H1 (cell line): Measurements from ENCODE around the gene KIAA0513. TPM values are rescaled to one million over a fixed set of nuclear protein-coding genes. Genes with fewer than 3 reads are reported as not detected.

Experiments used
- CTCF ChIA-PET: fragments of 300-600 bp; sonication (Branson Sonifier 250); formaldehyde crosslinking; loops from one replicate; lab custom pipeline; 2021; ENCODE audit not compliant: partially characterized antibody; lab: Charles Lee
- POLR2A ChIA-PET: fragments of 300-600 bp; sonication (Branson Sonifier 250); formaldehyde crosslinking; loops from one replicate; lab custom pipeline; 2021; ENCODE audit warnings: inconsistent platforms; ENCODE audit not compliant: partially characterized antibody; lab: Charles Lee
- DNase-seq, 2 experiments: peaks; one replicate each; pipeline versions ENCODE4 v3.0.0 to v3.0.0-alpha.2; 2010 to 2022; ENCODE audit warnings: low spot score in 2 of 2, low read depth in 1 of 2, mixed read lengths in 1 of 2
- FAIRE-seq: peaks from 2 replicates; lab custom pipeline; 2011; peaks lifted over from hg19 to GRCh38; lab: Jason Lieb, UNC
- H2AFZ ChIP-seq: 2 replicates; pipeline ENCODE4 v1.8.1; 2012; ENCODE audit warnings: low read length, inconsistent platforms
- H2AK5ac ChIP-seq: 2 replicates; pipeline ENCODE4 v1.6.1; 2013; ENCODE audit warnings: low read depth, low read length
- H2BK120ac ChIP-seq: replicated peaks from 2 replicates; pipeline ENCODE3; 2013; ENCODE audit warnings: low read depth, low read length, inconsistent platforms
- H2BK12ac ChIP-seq: 2 replicates; pipeline ENCODE4 v1.6.1; 2013; ENCODE audit warnings: low read depth, low read length
- H2BK15ac ChIP-seq: 2 replicates; pipeline ENCODE4 v1.6.1; 2013; ENCODE audit warnings: low read length
- H2BK20ac ChIP-seq: 2 replicates; pipeline ENCODE4 v1.6.1; 2013; ENCODE audit warnings: low read length
- H2BK5ac ChIP-seq: 2 replicates; pipeline ENCODE4 v1.6.1; 2013; ENCODE audit warnings: low read depth, low read length
- H3K14ac ChIP-seq: 2 replicates; pipeline ENCODE4 v1.6.1; 2013; ENCODE audit warnings: inconsistent platforms; ENCODE audit not compliant: insufficient read length
- H3K18ac ChIP-seq: 2 replicates; pipeline ENCODE4 v1.6.1; 2013; ENCODE audit warnings: low read length; ENCODE audit errors: extremely low read depth
- H3K23ac ChIP-seq: 2 replicates; pipeline ENCODE4 v1.6.1; 2013; ENCODE audit warnings: inconsistent platforms; ENCODE audit not compliant: insufficient read length
- H3K23me2 ChIP-seq: 2 replicates; pipeline ENCODE4 v1.6.1; 2013; ENCODE audit warnings: low read depth, low read length
- H3K27ac ChIP-seq: 2 replicates; pipeline ENCODE4 v1.6.1; 2011; ENCODE audit warnings: low read depth, low read length, inconsistent platforms
- H3K27me3 ChIP-seq, 4 experiments: replicated peaks in 1 of 4; 1 replicate in 1 of 4; 2 replicates in 3 of 4; pipeline versions ENCODE4 v1.6.1 to v1.8.1; 2011 to 2013; ENCODE audit warnings: low read length in 3 of 4, mild to moderate bottlenecking in 3 of 4, inconsistent platforms in 2 of 4, mixed read lengths in 2 of 4, moderate library complexity in 1 of 4; ENCODE audit not compliant: control insufficient read depth in 3 of 4, insufficient read depth in 3 of 4; ENCODE audit errors: extremely low read depth in 1 of 4
- H3K36me3 ChIP-seq, 4 experiments: 2 replicates each; pipeline versions ENCODE4 v1.6.1 to v1.8.1; 2011 to 2013; ENCODE audit warnings: mild to moderate bottlenecking in 4 of 4, low read length in 3 of 4, moderate library complexity in 2 of 4, control low read depth in 1 of 4, inconsistent platforms in 1 of 4; ENCODE audit not compliant: insufficient read depth in 4 of 4, control insufficient read depth in 2 of 4
- H3K4ac ChIP-seq: replicated peaks from 2 replicates; pipeline ENCODE3; 2013; ENCODE audit warnings: low read length, low read depth, mixed read lengths, inconsistent platforms; ENCODE audit not compliant: insufficient read length
- H3K4me1 ChIP-seq, 4 experiments: replicated peaks in 1 of 4; 1 replicate in 1 of 4; 2 replicates in 3 of 4; pipeline versions ENCODE4 v1.6.1 to v1.8.1; 2011 to 2013; ENCODE audit warnings: low read length in 3 of 4, inconsistent platforms in 2 of 4, mixed read lengths in 1 of 4; ENCODE audit not compliant: insufficient read depth in 4 of 4, control insufficient read depth in 3 of 4
- H3K4me2 ChIP-seq, 2 experiments: 2 replicates each; pipeline versions ENCODE4 v1.6.1 to v1.8.1; 2011 to 2013; ENCODE audit warnings: low read depth in 2 of 2, low read length in 2 of 2, control low read depth in 1 of 2, inconsistent platforms in 1 of 2, mild to moderate bottlenecking in 1 of 2; ENCODE audit not compliant: insufficient read depth in 1 of 2
- H3K4me3 ChIP-seq, 4 experiments: fragments of 200-600, 300-600 bp in 1 of 4; sonication (generic), shearing (Covaris generic), sonication (Bioruptor Twin) in 1 of 4; 2 replicates each; pipeline versions ENCODE4 v1.5.1 to v1.8.1; 2011 to 2016; ENCODE audit warnings: low read length in 4 of 4, low read depth in 3 of 4, control low read depth in 2 of 4, inconsistent platforms in 2 of 4, mild to moderate bottlenecking in 2 of 4, mixed read lengths in 1 of 4, moderate library complexity in 1 of 4; ENCODE audit not compliant: insufficient read depth in 2 of 4; ENCODE audit errors: extremely low read depth in 1 of 4
- H3K56ac ChIP-seq: replicated peaks from 2 replicates; pipeline ENCODE3; 2013; ENCODE audit warnings: low read depth, mild to moderate bottlenecking, mixed read lengths, low read length, inconsistent platforms; ENCODE audit not compliant: insufficient read length
- H3K79me1 ChIP-seq: 2 replicates; pipeline ENCODE4 v1.6.1; 2013; ENCODE audit warnings: low read depth, low read length, control low read depth
- H3K79me2 ChIP-seq, 2 experiments: 2 replicates each; pipeline versions ENCODE4 v1.6.1 to v1.8.1; 2012 to 2013; ENCODE audit warnings: low read length in 2 of 2, mild to moderate bottlenecking in 2 of 2, inconsistent platforms in 1 of 2; ENCODE audit not compliant: insufficient read depth in 2 of 2, control insufficient read depth in 1 of 2
- H3K9ac ChIP-seq, 4 experiments: replicated peaks in 1 of 4; 1 replicate in 1 of 4; 2 replicates in 3 of 4; pipeline versions ENCODE4 v1.6.1 to v1.8.1; 2011 to 2013; ENCODE audit warnings: low read depth in 3 of 4, low read length in 3 of 4, control low read depth in 2 of 4, mild to moderate bottlenecking in 2 of 4, moderate library complexity in 2 of 4, inconsistent platforms in 1 of 4; ENCODE audit errors: extremely low read depth in 1 of 4
- H3K9me3 ChIP-seq, 2 experiments: 2 replicates each; pipeline versions ENCODE4 v1.6.1 to v1.8.1; 2012 to 2013; ENCODE audit warnings: mild to moderate bottlenecking in 2 of 2, moderate library complexity in 2 of 2, control low read depth in 1 of 2, inconsistent platforms in 1 of 2, low read depth in 1 of 2, low read length in 1 of 2, mixed read lengths in 1 of 2; ENCODE audit not compliant: insufficient read depth in 2 of 2
- H4K20me1 ChIP-seq, 2 experiments: replicated peaks in 1 of 2; 2 replicates each; pipeline versions ENCODE3 to v1.8.1; 2011 to 2013; ENCODE audit warnings: inconsistent platforms in 2 of 2, low read length in 2 of 2, mild to moderate bottlenecking in 1 of 2; ENCODE audit not compliant: insufficient read depth in 2 of 2, control insufficient read depth in 1 of 2
- H4K5ac ChIP-seq: 2 replicates; pipeline ENCODE4 v1.6.1; 2013; ENCODE audit warnings: low read length, low read depth, mixed read lengths, inconsistent platforms; ENCODE audit not compliant: insufficient read length
- H4K8ac ChIP-seq: 2 replicates; pipeline ENCODE4 v1.8.0; 2013; ENCODE audit warnings: mild to moderate bottlenecking, moderate library complexity, low read length, inconsistent platforms; ENCODE audit not compliant: insufficient read depth; ENCODE audit errors: extremely low read depth
- H4K91ac ChIP-seq: replicated peaks from 2 replicates; pipeline ENCODE3; 2013; ENCODE audit warnings: low read length, mixed read lengths, inconsistent platforms; ENCODE audit not compliant: insufficient read length
- ASH2L ChIP-seq: fragments of 200-600, 300-600 bp; sonication (generic); IDR thresholded peaks from one replicate; pipeline ENCODE4 v1.7.1; 2017; ENCODE audit warnings: low read length
- ATF2 ChIP-seq: IDR thresholded peaks from 2 replicates; pipeline ENCODE4 v1.6.1; 2012; ENCODE audit warnings: low read length, inconsistent platforms
- CREB1 ChIP-seq: IDR thresholded peaks from 2 replicates; pipeline ENCODE4 v1.6.1; 2012; ENCODE audit warnings: inconsistent platforms
- CTCF ChIP-seq, 3 experiments: IDR thresholded peaks; 1 replicate in 2 of 3; 2 replicates in 1 of 3; pipeline versions ENCODE4 v1.5.1 to v1.6.1; 2011; ENCODE audit warnings: low read length in 3 of 3, mild to moderate bottlenecking in 3 of 3, inconsistent platforms in 2 of 3, low read depth in 1 of 3, moderate library complexity in 1 of 3; ENCODE audit not compliant: insufficient read depth in 1 of 3; ENCODE audit errors: control extremely low read depth in 1 of 3
- KDM1A ChIP-seq: fragments of 200-600, 300-600 bp; sonication (generic); IDR thresholded peaks from 2 replicates; pipeline ENCODE4 v1.7.1; 2016; ENCODE audit warnings: mild to moderate bottlenecking, low read length, borderline replicate concordance
- POLR2AphosphoS5 ChIP-seq: IDR thresholded peaks from 2 replicates; pipeline ENCODE4 v1.6.1; 2011; ENCODE audit warnings: low read depth, low read length
- RNF2 ChIP-seq: fragments of 200-900, 300-1000 bp; sonication (generic); IDR thresholded peaks from 2 replicates; pipeline ENCODE4 v1.7.1; 2016; ENCODE audit warnings: borderline replicate concordance, low read depth, mild to moderate bottlenecking, antibody characterized with exemption, low read length; ENCODE audit not compliant: poor library complexity, severe bottlenecking; ENCODE audit errors: missing control alignments
- SIX5 ChIP-seq: IDR thresholded peaks from 2 replicates; pipeline ENCODE4 v1.6.1; 2011; ENCODE audit warnings: mild to moderate bottlenecking, low read depth, low read length
- WGBS, 2 experiments: shearing (Covaris generic) in 1 of 2; methylation state at CpG; one replicate each; pipeline versions ENCODE4 v1.1.6 to v1.1.7; 2013 to 2015; ENCODE audit warnings: low lambda C conversion rate in 2 of 2, mixed read lengths in 2 of 2, inconsistent platforms in 1 of 2, low coverage in 1 of 2, missing lambda C conversion rate in 1 of 2; ENCODE audit not compliant: insufficient replicate concordance in 2 of 2, insufficient coverage in 1 of 2, insufficient read length in 1 of 2; ENCODE audit errors: extremely low coverage in 1 of 2, missing lambda C conversion rate in 1 of 2; 5-methylcytosine and 5-hydroxymethylcytosine counted together
- polyA plus RNA-seq, 7 experiments: library from polyadenylated mRNA; depleted of rRNA in 3 of 7; stranded (reverse) in 5 of 7; unstranded in 2 of 7; fragments of >200 nt in 5 of 7; fragments of 200-250 nt in 2 of 7; gene quantifications; 1 replicate in 5 of 7; 2 replicates in 1 of 7; 4 replicates in 1 of 7; pipeline versions ENCODE4 v1.2.1 to v1.2.3, GENCODE V29; 2011 to 2013; ENCODE audit warnings: missing spikeins in 2 of 7, mixed read lengths in 2 of 7
- total RNA-seq: library from RNA; stranded (reverse); fragmentation: NEBNext Ultra II Directional; extraction: Animal tissue kit (Norgen Biotek cat#: 25700); gene quantifications from 2 replicates; pipeline ENCODE4 v1.2.1, GENCODE V29; 2021

KIAA0513 gene
- total and polyA plus RNA-seq, 2 of the 8 experiments (the other 6 are each of a cell fraction or from before 2014, with no cell fraction given): 2.1 to 6.1 TPM

- no peak overlapping the region for H3K23ac ChIP-seq
- H4K5ac ChIP-seq: no peak overlapping the region
- H3K4ac ChIP-seq: no peak overlapping the region
- no peak overlapping the region for H3K4me2 ChIP-seq
- H2BK15ac ChIP-seq: no peak overlapping the region
- CTCF ChIA-PET: interaction anchor here (1.5 kb wide), 1 partner anchor 26 kb away, joined by 5 read pairs; no protein-coding TSS in a partner anchor
- no peaks in the 10 kb centered on the region for H3K9me3 ChIP-seq
- no peak overlapping the region for H3K56ac ChIP-seq
- H4K20me1 ChIP-seq: no peaks in the 10 kb centered on the region
- no peak overlapping the region for H2BK5ac ChIP-seq
- no peak overlapping the region for H2AK5ac ChIP-seq
- peaks cover 5% of the 10 kb centered on the region for H3K23me2 ChIP-seq
- no peak overlapping the region for H2BK20ac ChIP-seq
- H3K14ac ChIP-seq: no peak overlapping the region
- FAIRE-seq (no peak), DNase-seq (no peak)
- no peaks in the 10 kb centered on the region; the same call in 1 of the 2 replicates for H3K79me1 ChIP-seq
- no peak overlapping the region for H2BK120ac ChIP-seq
- H3K4me3 ChIP-seq: no peak overlapping the region
- no peaks in the 10 kb centered on the region for H3K79me2 ChIP-seq
- H4K91ac ChIP-seq: no peak overlapping the region
- no peak overlapping the region for H2BK12ac ChIP-seq
- H3K18ac ChIP-seq: no peak overlapping the region
- H4K8ac ChIP-seq: no peak overlapping the region
- POLR2A ChIA-PET: no interaction called here
- H2AFZ ChIP-seq: no peak overlapping the region
- H3K27ac ChIP-seq: no peak overlapping the region
- TF ChIP-seq ASH2L: no peak
- TF ChIP-seq KDM1A: no peak
- TF ChIP-seq RNF2: no peak
- TF ChIP-seq SIX5: no peak
- TF ChIP-seq CREB1: no peak
- no peak for TF ChIP-seq CTCF (IDR thresholded peaks at IDR 0.05; ENCODE audit: control extremely low read depth in 1 of 3, insufficient read depth in 1 of 3, low read depth in 1 of 3, low read length in 3 of 3)
- TF ChIP-seq ATF2: no peak
- TF ChIP-seq POLR2AphosphoS5: no peak
- peaks cover 3 to 7% (median 4%) of the 10 kb centered on the region in 4 experiments; a peak in 5 of 7 replicates for H3K4me1 ChIP-seq
- no peak overlapping the region for H3K9ac ChIP-seq
- peaks cover 0 to 14% (median 7%) of the 10 kb centered on the region in 4 experiments; a peak in 4 of 7 replicates for H3K27me3 ChIP-seq
- WGBS, 2 experiments: 84% methylated on average over 14 of the region's 16 CpGs; no CpG with 5 or more reads in 1 of the 2 experiments
- no peaks in the 10 kb centered on the region for H3K36me3 ChIP-seq
Measured at GRCh38 chr16:85029981-85030401, 2.4 kb downstream of the KIAA0513 start.
